ENCODE measurements around the gene SH2D7. TPM values are rescaled to one million over a fixed set of nuclear protein-coding genes. Genes with fewer than 3 reads are reported as not detected.

The SH2D7 gene
- total and polyA plus RNA-seq, 2 donors (not counting 1 experiment from before 2014, with no cell fraction given) = not detected

GRCh38 chr15:78108300-78109084 lies 16.1 kb downstream of the SH2D7 start:
- peak; percentile 87 for DNase-seq
- H3K79me2 ChIP-seq (ENCODE audit: control insufficient read depth, insufficient read depth, low read length) = no peaks in the 10 kb centered on the region
- no peaks in the 10 kb centered on the region for H4K20me1 ChIP-seq (ENCODE audit: control insufficient read depth, insufficient read depth, low read length, poor library complexity, severe bottlenecking)
- H3K9ac ChIP-seq (ENCODE audit: low read length) = no peak overlapping the region
- Mint-ChIP-seq H3K9me3 (ENCODE audit: insufficient read depth) (no peaks in the 10 kb centered on the region), H3K4me3 (no peak overlapping the region), H3K4me1 (peaks cover 4% of the 10 kb centered on the region), H3K27ac (no peak overlapping the region), H3K27me3 (no peaks in the 10 kb centered on the region)
- CTCF ChIA-PET = interaction anchor here (0.7 to 12.6 kb wide), 55 partner anchors 9 to 314 kb away, joined by 3 to 394 read pairs (median 7); partner anchors contain the start of gene CIB2
- ATAC-seq (ENCODE audit: low read depth) = peak; percentile 92
- H2AFZ ChIP-seq (ENCODE audit: insufficient read depth, low read depth, low read length, poor library complexity, severe bottlenecking) = no peak overlapping the region
- H3K4me3 ChIP-seq (ENCODE audit: control extremely low read depth in 1 of 5, extremely low read depth in 1 of 5, insufficient read depth in 1 of 5, low read depth in 2 of 5, low read length in 4 of 5) = no peak overlapping the region
- no peaks in the 10 kb centered on the region for H3K36me3 ChIP-seq (replicated peaks in 1 of 2; ENCODE audit: control extremely low read depth in 1 of 2, control insufficient read depth in 1 of 2, extremely low read depth in 1 of 2, insufficient read depth in 2 of 2, low read length in 1 of 2)
- 34% methylated on average over 11 of the region's 11 CpGs for WGBS (ENCODE audit: insufficient coverage)
- no peaks in the 10 kb centered on the region for H3K9me3 ChIP-seq (ENCODE audit: control extremely low read depth in 1 of 3, control insufficient read depth in 2 of 3, insufficient read depth in 1 of 3, low read length in 2 of 3)
- no peak overlapping the region for H3K27ac ChIP-seq (ENCODE audit: low read length in 2 of 2)
- no peaks in the 10 kb centered on the region for H3K27me3 ChIP-seq (replicated peaks in 1 of 4; ENCODE audit: control extremely low read depth in 1 of 4, control insufficient read depth in 3 of 4, insufficient read depth in 4 of 4, low read length in 3 of 4)
- intact Hi-C loops (cut with micrococcal nuclease) = loop anchor here (1.0 to 2.0 kb wide), 5 partner anchors 32 to 149 kb away; partner anchors contain the start of gene TBC1D2B
- no peak overlapping the region for H3K4me2 ChIP-seq (replicated peaks; ENCODE audit: low read depth, low read length, poor library complexity, severe bottlenecking)
- TF ChIP-seq EZH2 (IDR thresholded peaks at IDR 0.05; ENCODE audit: borderline replicate concordance, insufficient read depth, low read depth, low read length, poor library complexity, severe bottlenecking) (no peak), CTCF (IDR thresholded peaks at IDR 0.05) (peak; percentile 87)
- POLR2A ChIA-PET = interaction anchor here (0.7 kb wide), 2 partner anchors 109 to 307 kb away, joined by 4 to 5 read pairs; no protein-coding TSS in a partner anchor
- H3K4me1 ChIP-seq (ENCODE audit: control insufficient read depth in 2 of 2, insufficient read depth in 2 of 2, low read length in 2 of 2) = peaks cover 4 to 8% of the 10 kb centered on the region in 2 donors

- intact Hi-C loops (cut with micrococcal nuclease) = loop anchor here (2.0 kb wide), 1 partner anchor 32 kb away; the partner anchor contains the start of gene TBC1D2B
These were observed 16.8 kb downstream of the SH2D7 start for GRCh38 chr15:78109156-78109555.

More at GRCh38 chr15:78109156-78109555, 16.8 kb downstream of the SH2D7 start:
- CTCF ChIA-PET = interaction anchor here (0.7 to 12.6 kb wide), 32 partner anchors 9 to 938 kb away, joined by 3 to 394 read pairs (median 10); partner anchors contain the start of gene CIB2
- Histone ChIP-seq H4K20me1 (ENCODE audit: control insufficient read depth, insufficient read depth, low read length, poor library complexity, severe bottlenecking) (no peaks in the 10 kb centered on the region), H2AFZ (ENCODE audit: insufficient read depth, low read depth, low read length, poor library complexity, severe bottlenecking) (no peak overlapping the region), H3K4me3 (ENCODE audit: control extremely low read depth in 1 of 5, extremely low read depth in 1 of 5, insufficient read depth in 1 of 5, low read depth in 2 of 5, low read length in 4 of 5) (no peak overlapping the region), H3K9me3 (ENCODE audit: control extremely low read depth in 1 of 3, control insufficient read depth in 2 of 3, insufficient read depth in 1 of 3, low read length in 2 of 3) (no peaks in the 10 kb centered on the region), H3K27ac (ENCODE audit: low read length in 2 of 2) (no peak overlapping the region), H3K27me3 (replicated peaks in 1 of 4; ENCODE audit: control extremely low read depth in 1 of 4, control insufficient read depth in 3 of 4, insufficient read depth in 4 of 4, low read length in 3 of 4) (no peaks in the 10 kb centered on the region), H3K79me2 (ENCODE audit: control insufficient read depth, insufficient read depth, low read length) (no peaks in the 10 kb centered on the region), H3K9ac (ENCODE audit: low read length) (no peak overlapping the region), H3K36me3 (replicated peaks in 1 of 2; ENCODE audit: control extremely low read depth in 1 of 2, control insufficient read depth in 1 of 2, extremely low read depth in 1 of 2, insufficient read depth in 2 of 2, low read length in 1 of 2) (no peaks in the 10 kb centered on the region), H3K4me1 (ENCODE audit: control insufficient read depth in 2 of 2, insufficient read depth in 2 of 2, low read length in 2 of 2) (peaks cover 4 to 6% of the 10 kb centered on the region in 2 donors), H3K4me2 (replicated peaks; ENCODE audit: low read depth, low read length, poor library complexity, severe bottlenecking) (no peak overlapping the region)
- POLR2A ChIA-PET = no interaction called here
- Mint-ChIP-seq H3K4me3 (no peak overlapping the region), H3K27me3 (no peaks in the 10 kb centered on the region), H3K4me1 (peaks cover 6% of the 10 kb centered on the region), H3K27ac (no peak overlapping the region), H3K9me3 (ENCODE audit: insufficient read depth) (no peaks in the 10 kb centered on the region)
- no peak for DNase-seq
- WGBS (ENCODE audit: insufficient coverage) = 96% methylated on average over 9 of the region's 12 CpGs
- no peak for TF ChIP-seq CTCF (IDR thresholded peaks at IDR 0.05)
- TF ChIP-seq EZH2 (IDR thresholded peaks at IDR 0.05; ENCODE audit: borderline replicate concordance, insufficient read depth, low read depth, low read length, poor library complexity, severe bottlenecking) = no peak
- no peak for ATAC-seq (ENCODE audit: low read depth)

All from B cell (primary cell).